GM11168 (cell line): ENCODE measurements around the gene LRRC28.

ENCODE experiments used
- in situ Hi-C: fragments of 300-500 bp; cut with MboI; formaldehyde crosslinking; loops from one replicate; pipeline ENCODE4 v1.12.0; 2022; ENCODE audit warnings: low sequenced_read_pairs; ENCODE audit not compliant: unreplicated experiment

LRRC28 gene

DNA sequence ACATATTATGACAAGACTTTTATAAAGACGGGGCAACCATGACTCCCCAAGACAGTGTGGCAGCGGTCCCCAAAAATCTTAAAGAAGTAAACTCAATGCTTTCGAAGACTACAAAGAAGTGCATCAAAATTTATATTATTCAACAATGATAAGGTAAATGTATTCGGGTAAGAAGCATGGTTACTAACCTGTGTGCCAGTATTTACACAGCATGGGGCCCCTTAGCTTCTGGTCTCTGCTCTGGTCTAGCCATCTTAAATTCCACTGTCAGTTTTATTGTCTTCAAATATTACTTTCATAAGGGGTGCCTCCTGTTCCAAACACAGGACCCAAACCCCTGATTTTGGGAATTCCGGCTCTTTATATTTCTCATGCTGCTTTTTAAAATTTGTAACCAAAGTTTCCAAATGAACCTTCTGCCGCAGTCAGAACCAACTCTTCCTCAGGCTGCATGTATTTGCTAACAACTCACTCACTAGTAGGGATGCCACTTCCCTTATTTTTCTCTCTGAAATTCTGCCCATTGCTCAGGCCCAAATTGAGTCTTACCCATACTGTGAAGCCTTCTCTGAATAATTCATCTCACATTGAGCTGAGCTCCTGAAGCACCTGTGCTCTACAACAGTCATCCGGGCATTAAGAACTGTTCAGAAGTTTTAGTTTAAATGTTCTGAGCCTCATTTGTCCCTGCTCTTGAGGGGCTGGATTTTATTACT is 3.1 kb upstream of the LRRC28 start:
- in situ Hi-C loops, result no loop called here

DNA sequence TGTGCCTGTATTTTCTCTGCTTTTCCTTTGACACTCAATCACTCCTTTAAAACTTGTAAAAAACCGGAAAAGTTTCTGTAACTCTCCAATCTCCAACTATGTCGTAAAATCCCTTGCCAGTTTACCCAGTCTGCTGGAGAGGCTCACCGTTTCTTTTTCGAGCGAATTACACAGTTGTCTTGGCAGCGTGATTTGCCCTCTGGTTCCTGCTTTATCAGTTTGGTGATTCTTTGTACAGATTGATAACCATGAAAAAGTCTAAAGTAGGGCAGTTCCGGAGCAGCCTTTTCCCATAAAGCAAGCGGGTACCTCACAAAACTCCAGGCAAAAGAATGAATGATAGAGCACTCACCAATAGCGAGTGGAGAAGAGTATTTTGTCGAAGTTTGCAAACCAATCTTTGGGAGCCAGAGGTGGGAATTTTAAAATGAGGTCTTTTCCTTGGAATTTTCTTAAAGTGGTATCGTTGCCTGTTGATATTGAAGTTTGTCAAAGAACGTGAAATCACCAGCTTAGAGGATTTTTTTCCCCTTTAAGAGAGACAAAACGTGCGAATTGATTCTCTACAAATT is 1.9 kb upstream of the LRRC28 start, which contains the start of gene TTC23:
TSS of gene TTC23 (minus strand) at position 312 of the 572 bp plus-strand sequence. CDS start 20,869 bp downstream, outside the sequence.
- in situ Hi-C loops, result no loop called here

DNA sequence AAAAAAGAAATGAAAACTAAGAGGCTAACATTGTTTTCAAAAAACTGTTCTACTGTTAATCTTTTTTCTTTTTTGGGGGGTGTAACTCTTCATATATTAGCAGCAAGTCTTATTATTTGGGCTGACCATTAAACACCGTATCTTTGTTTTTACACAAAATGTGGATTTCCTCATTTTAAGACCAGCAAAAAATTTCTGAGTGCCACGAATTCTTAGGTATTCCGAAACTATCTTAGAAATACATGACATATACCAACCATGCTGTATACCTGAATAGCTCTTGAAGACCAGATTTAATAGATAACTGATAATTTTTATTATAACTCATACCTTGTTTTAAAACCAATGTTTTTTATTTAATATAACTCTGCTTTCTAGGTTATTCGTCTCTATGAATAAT is 1.3 kb upstream of the LRRC28 start:
- in situ Hi-C loops, result no loop called here

DNA sequence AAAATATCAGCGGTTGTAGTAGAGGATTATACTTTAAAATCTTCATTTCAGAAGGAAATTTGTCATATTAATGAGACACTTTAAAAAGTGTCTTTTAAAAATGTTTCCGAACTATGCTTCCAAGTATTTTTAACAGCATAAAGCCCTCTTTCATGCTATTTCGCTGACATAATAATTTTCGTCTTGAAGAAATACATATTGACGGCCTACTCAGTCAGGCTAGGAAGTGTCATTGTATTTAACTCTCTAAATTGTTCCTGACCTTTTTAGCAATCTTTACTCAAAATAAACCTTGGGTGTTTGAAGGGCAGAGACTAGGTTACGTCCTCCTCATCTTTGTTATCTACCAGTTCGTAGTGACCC is 806 bp upstream of the LRRC28 start:
- in situ Hi-C loops, result no loop called here

DNA sequence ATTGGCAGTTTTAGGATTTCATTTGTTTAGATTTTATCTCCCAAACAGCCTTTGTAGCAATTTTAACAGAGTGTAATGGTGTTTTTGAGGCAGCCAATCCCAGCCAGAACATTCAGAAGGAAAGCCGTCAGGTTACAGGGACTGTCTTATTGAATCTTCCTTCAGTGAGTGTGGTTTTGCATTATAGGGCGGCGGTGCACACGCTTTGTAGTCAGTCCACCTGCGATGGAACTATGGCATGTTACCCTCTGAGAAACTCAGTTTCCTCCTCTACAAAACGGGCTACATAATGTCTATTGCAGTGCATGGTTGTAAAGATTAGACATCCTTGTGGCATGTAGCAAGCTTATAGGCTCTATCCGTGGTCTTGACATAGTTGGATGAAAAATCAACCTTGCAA is 1.0 kb downstream of the LRRC28 start:
- in situ Hi-C loops, result no loop called here

DNA sequence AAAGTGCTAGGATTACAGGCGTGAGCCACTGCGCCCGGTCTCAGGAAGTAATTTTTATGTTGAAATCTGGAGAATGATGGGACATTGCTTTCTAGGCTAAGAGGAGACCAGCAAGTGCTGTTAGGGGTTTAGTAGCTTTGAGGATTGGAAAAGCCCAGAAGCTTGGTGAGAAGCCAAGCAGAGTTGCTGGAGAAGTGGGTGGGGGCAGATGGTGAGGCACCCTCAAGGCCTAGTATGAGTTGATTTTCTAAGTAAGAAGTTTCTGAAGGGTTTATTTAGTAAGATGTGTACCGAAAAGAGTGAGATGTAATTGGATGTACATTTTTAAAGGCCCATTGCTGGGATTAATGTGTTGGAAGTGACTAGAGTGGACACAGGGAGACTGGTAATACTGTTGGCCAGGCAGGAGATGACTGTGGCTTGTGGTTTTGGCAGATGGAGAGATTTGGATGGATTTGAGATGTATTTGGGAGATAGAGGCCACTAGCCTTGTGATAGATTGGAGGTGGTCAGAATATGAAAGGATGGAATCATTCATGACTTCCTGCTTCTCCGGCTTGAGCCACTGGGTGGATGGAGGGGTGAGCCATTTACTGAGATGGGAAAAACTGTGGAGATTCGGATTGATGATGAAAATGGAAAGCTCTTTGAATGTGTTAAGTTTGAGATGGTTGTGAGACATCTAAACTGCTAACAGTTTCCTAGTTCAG is 2.3 kb downstream of the LRRC28 start:
- in situ Hi-C loops, result no loop called here

DNA sequence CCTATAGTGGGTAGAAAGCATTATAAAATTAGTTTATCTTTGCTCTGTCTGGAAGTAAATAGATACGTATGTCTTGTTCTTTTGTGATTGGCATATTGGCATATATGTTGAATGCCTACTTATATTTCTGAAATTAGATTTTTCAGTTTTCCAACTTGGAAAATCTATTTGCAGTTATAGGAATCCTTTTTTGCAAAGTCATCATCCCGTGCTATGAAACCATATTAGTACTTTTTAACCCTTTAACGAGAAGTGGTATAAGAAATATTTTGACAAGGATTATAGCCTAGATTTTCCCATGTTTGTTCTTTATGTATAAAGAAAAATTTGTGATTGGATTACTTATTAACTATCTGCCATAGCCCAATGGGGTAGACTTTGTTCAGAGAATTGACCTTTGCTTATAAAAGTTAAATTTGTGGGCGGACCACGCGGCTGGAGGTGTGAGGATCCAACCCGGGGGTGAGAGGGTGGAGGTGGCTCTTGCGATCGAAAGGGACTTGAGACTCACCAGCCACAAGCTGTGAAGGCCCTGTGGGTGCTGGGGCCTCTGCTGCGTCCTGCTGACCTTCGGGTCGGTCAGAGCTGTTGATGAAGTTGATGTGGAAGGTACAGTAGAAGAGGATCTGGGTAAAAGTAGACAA is 5.9 kb downstream of the LRRC28 start:
- in situ Hi-C loops, result no loop called here

DNA sequence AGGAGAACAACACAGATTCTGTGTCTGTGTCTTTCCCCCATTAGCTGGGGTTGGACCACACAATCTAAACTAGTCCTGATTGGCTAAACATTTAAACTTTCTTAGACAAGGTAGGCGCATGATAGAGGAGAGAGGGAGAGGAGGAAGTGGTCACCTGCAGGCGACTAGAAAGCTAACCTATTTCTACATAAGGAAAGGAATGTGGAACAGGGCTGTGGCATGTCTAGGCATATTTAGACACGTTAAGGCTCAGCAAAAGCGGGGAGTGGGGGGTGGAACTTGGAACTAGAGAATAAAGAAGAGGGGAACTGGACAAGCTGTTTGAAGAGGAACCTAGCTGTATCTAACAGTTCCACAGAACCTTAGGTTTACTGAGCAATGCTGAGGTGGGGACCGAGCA is 12.8 kb downstream of the LRRC28 start:
- in situ Hi-C loops, result no loop called here

DNA sequence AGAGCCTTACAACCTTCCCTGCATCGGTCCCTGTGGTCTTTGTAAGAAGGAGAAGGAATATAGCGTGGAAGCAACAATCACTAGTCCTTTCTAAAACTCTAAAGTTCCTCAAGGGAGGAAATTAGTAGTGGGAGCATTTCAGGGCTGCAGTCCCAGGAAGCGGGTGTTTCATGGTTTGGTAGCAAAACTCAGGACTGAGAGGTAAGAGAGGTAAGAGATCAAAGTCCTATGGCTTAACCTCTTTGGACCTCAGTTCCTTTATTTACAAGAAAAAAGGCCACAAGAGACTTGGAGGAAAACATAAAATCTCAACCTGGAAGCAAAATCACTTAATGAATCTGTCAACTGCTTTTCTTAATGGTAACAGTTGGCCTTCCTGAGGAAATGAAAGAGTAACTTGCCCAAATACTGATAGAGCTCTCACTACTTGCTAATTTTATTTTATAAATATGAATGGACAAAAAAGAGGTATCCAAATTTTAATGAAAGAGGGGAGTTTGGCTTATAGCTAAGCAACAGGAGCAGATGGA is 14.3 kb downstream of the LRRC28 start:
- in situ Hi-C loops, result no loop called here

DNA sequence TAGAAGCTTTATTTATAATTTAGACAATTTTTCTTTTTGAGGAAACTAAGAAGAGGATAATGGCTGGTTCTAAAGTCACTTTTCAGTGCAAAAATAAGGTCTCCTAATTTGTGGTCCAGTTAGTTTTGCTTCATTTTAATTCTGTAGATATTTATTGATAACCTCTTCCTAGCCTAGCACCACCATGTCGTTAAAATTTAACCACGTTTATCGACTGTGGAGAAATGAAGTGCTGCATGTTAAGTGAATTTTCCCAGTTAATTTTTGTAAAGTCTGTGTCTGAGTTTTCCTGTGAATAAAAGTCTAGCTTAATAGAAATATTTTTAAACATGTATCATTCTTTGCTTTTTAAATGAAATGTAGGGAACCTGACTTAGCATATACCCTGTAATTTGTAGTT is 16.7 kb downstream of the LRRC28 start:
- in situ Hi-C loops, result no loop called here

DNA sequence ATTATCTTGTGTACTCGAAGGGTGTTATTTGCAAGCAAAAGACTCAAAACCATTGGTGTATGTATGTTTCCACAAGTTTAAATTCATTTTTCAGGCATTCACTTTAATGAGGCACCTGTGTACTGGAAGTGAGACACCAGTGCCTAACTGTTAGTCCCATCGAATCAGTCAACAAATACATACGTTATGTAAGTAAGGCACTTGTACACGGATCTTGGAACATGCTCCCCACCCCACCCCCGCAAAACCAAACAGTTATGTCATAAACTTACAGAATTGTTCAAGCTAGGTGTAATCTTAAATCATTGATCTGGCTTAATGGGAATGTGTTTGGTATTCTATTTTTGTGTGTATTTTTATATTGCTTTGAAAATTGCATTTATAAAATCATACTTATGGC is 17.1 kb downstream of the LRRC28 start:
- in situ Hi-C loops, result no loop called here

DNA sequence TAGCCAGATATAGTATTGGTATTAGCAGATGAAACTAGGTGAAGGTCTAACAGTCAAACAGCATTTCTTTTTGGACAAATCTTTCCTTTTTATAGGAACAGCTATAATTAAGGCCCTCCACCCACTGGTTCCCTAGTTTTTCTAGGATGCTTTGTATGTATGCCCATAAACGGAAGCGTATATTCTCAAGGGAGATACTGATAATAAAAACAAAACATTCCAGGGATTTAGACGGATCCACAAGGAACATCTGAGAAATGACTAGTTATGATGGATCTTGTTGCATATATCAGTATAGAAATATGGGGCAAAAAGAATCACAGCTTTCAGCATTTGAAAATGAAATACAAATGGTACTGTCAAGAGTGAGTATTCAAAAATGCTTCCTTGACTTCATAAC is 22.5 kb downstream of the LRRC28 start:
- in situ Hi-C loops, result no loop called here

DNA sequence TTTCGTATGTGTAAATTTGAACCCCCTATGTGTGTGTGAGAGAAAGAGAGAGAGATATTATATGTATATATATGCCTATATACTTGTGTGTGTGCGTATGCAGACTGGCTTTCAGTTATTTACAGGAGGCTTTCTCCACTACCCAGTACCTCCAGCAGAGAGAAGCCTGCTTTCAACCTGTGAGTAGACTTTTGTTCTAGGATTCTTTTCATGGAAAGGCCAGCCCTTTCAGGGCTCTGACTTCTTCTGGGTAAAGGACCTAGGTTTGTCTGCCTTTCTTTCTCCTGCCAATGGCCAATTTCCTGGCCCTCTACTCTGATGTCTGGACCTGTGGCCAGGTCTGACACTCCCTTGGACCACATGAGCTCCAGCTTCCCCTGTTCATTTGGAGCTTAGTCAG is 23.8 kb downstream of the LRRC28 start:
- in situ Hi-C loops, result loop anchor here (5.0 kb wide), 1 partner anchor 477 kb away; no protein-coding TSS in a partner anchor

DNA sequence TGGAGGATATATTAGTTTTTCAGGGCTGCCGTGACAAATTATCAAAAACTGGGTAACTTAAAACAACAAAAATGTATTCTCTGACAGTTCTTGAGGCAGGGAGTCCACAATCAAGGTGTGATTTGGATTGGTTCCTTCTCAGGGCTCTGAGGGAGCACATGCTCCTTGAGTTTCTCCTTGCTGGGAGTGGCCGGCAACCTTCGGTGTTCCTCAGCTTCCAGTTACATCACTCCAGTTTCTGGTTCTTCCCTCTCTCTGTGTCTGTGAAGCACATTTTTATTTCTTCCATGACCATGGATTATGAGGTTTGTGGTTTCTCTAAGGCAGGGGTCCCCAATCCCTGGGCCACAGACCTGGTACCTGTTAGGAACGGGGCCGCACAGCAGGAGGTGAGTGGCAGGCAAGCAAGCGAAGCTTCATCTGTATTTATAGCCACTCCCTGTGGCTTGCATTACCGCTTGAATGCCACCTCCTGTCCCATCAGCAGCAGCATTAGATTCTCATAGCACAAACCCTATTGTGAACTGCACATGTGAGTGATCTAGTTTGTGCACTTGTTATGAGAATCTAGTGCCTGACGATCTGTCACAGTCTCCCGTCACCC is 24.3 kb downstream of the LRRC28 start:
- in situ Hi-C loops, result loop anchor here (5.0 kb wide), 1 partner anchor 477 kb away; no protein-coding TSS in a partner anchor

DNA sequence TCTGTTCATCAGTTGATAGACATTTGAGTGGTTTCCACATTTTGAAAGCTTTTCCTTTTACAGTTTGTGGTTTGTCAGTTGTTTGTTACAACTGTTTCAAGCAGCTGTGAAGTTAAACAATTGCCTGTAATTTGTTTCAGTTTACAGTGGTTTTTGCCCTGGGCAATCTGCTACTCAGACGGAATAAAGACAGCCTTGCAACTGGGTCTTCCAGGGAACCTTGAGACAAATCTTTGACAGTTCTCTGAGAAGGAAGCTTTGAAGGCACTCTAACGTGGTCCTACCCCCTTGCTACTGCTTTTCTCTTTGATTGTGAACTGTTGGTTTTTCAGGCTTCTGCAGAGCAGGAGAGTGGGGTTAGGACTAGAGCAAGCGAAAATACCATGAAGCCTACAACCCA is 28.0 kb downstream of the LRRC28 start:
- in situ Hi-C loops, result loop anchor here (5.0 kb wide), 1 partner anchor 473 kb away; no protein-coding TSS in a partner anchor

DNA sequence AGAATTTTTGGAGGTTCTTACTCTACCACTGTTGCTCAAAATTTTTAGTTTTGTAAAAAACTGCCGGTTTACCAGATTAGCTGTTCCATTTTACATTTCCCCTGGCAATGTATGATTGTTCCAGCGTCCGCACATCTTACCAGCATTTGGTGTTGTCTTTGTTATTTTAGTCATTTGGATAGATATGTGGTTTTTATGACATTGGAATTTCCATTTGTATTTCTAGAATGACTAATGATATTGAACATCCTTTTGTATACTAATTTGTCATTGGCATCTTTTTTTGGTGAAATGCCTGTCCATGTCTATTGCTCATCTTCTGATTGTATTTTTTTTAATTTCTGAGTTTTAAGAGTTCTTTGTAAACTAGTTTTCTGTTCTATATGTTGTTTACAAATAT is 28.5 kb downstream of the LRRC28 start:
- in situ Hi-C loops, result loop anchor here (5.0 kb wide), 1 partner anchor 472 kb away; no protein-coding TSS in a partner anchor

DNA sequence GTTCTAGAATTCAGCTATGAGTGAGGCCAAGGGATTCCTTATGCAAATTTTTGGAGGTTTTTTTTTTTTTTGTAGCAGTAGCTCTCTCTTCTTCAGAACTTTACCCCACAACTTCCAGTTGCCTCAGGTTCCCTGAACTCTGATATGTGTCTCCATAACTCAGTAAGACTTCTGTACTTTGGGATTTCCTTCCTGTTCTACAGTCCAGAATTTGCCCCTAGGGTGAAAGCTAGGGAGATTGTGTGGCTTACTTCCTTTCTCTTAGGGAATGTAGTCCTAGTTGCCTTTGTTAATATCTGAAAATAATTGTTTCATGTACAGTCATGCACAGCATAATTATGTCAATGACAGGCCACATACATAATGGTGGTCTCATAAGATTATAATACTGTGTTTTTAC is 30.8 kb downstream of the LRRC28 start:
- in situ Hi-C loops, result no loop called here

DNA sequence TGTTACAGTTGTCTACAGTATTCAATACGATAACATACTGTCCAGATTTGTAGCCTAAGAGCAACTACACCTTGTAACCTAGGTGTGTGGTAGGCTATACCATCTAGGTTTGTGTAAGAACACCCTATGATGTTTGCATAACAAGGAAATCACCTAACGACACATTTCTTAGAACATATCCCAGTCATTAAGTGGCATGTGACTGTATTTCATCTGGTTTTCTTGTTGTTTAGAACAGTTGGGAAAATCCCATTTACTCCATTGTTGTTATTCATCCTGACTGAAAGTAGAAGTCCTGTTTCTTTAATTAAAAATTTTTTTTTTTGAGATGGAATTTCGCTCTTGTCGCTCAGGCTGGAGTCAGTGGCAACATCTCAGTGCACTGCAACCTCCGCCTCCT is 31.3 kb downstream of the LRRC28 start:
- in situ Hi-C loops, result no loop called here

DNA sequence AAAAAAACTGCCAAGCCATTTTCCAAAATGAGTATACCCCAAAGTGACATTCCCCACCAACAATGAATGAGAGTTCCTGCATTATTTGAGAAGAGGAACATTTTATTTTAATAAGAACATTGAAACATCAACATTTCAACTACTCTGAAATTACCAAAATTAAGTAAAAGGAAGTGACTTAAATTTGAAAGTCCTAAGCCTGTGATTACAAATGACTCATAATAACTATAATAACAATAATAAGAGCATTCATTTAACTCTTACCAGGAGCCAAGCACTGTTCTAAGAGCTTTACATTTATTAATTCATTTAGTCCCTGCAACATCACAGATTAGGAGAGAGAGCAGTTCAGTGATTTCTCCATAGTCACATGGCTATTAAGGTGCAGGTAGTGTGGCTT is 32.4 kb downstream of the LRRC28 start:
- in situ Hi-C loops, result no loop called here

DNA sequence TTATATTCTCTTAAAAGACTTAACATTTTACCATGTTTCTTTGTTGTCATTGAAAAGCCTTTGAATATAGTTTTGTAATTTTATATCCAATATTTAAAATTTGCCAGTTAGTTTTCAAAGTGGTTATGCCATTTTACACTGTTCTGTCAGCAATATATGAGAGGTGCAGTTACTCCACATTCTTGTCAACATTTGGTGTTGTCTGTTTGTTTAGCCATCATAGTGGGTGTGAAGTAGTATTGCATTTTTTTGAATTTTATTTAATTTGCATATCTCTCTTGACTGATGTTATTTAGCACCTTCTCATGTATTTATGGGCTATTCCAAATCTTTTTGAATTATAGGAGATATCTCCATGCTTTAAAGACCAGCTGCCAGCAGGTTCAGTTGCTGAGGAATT is 40.4 kb downstream of the LRRC28 start:
- in situ Hi-C loops, result no loop called here
